GM18858 (cell line): ENCODE data around the gene ADM2.

Experiments used
- ATAC-seq: cut with Tn5 transposase; IDR thresholded peaks from one replicate; pipeline ENCODE4 v1.9.1; 2021; ENCODE audit not compliant: unreplicated experiment

Gene ADM2

GRCh38 chr22:50445071-50445879 lies 36.1 kb upstream of the ADM2 start:
- no peak for ATAC-seq

DNA sequence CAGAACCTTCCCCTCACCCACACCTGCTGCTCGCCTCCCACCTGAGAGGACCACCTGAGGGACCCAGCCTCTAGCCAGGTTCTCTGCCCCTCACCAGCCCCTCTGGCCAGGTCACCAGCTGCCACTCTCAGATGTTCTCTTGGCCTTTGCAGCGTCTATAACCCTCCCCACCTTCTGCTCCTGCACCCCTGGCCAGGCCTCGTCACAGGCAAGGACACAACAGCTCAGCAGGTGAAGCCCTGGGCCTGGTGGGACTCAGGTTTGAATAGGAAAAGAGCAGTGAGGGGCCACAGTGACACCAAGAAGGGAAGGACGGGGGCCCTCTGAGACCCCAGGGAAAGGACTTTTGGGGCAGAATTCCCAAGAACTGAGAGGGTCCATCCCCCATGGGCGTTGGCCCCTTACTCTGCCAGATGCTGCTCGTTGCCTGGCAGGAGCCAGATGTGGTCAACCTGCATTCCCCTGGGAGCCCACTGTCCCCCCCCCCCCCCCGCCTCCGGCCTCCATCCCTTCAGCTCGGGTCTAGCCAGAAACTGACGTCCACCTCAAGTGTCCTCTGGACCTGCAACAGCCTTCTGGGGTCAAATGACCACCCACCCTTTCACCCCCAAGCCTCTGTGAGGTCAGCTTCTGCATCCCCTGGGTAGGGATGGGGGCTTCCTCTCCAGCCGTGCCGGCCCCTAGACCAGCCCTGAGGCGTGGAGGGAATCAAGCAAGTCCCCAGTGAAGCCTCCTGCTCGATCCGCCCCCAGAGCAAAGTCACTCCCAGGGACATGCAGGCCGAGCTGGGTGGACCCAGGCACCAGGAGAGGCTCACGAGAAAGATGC lies 35.2 kb upstream of the ADM2 start:
- ATAC-seq, result no peak

- no peak for ATAC-seq
Observed at GRCh38 chr22:50446708-50447575, 34.4 kb upstream of the ADM2 start.

DNA sequence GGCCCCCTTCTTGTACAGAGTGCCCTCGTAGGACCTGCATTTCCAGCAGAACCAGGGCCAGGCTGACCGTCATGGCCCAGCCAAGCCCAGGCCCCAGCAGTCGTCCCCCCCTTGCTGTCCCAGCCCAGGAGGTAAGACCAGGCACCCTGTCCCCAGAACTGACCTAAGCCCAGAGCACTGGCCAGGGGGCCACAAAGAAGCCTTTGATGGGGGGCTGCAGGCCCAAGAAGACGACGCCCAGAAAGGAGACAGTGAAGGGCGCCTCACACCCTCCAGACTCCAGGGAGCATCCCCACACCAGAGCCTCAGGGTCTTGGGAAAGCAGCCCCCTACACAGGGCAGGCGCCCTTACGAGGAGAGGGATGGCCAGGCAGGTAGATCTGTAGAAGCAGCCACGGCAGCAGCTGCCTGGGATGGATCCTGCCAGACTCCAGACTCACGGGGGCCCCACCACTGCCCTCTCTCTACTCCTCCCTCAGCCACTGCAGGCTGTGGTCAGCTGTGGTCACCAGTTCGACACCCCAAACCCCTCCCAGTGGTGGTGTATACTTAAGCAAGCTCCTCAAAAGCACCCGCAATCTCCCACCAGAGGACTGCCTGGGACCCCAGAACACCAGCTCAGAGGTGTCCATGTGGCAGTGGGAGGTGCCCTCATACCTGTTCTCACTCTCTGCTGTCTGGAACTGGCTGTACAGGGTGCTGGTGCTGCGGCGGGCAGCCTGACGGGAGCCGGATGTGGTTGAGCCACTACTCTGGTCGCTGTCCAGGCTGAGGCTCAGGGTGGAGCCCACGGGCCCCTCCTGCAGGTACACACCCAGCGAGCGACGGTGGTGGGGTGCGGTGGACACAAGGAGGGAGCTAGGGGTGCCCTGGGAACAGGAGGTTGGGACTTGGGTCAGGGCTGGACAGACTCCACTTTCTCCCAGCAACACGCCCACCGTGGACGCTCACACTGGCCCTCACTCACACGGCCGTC lies 33.5 kb upstream of the ADM2 start:
- no peak for ATAC-seq

- ATAC-seq, result no peak
Observed at GRCh38 chr22:50452649-50453048, 28.7 kb upstream of the ADM2 start.

GRCh38 chr22:50454556-50455075 lies 26.7 kb upstream of the ADM2 start:
- no peak for ATAC-seq

DNA sequence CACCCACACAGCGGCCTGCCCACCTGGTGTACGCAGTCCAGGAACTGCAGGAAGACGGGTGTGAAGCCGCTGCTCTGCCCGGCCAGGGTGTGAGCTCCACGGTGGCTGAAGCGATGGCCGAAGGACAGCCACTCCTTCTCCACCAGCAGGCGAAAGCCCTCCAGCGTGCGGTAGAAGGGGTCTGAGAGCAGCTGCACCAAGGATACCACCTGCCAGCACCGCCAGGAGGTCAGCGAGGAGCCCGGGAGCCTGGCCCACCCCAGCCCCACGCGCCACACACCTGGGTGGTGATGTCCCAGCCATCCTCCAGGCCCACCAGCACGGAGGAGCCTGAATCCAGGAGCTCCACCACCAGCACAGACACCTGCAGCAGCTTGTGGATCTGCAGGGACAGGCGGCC lies 26.1 kb upstream of the ADM2 start:
- no peak for ATAC-seq

- ATAC-seq, result no peak
Observed at GRCh38 chr22:50456026-50456425, 25.3 kb upstream of the ADM2 start.

DNA sequence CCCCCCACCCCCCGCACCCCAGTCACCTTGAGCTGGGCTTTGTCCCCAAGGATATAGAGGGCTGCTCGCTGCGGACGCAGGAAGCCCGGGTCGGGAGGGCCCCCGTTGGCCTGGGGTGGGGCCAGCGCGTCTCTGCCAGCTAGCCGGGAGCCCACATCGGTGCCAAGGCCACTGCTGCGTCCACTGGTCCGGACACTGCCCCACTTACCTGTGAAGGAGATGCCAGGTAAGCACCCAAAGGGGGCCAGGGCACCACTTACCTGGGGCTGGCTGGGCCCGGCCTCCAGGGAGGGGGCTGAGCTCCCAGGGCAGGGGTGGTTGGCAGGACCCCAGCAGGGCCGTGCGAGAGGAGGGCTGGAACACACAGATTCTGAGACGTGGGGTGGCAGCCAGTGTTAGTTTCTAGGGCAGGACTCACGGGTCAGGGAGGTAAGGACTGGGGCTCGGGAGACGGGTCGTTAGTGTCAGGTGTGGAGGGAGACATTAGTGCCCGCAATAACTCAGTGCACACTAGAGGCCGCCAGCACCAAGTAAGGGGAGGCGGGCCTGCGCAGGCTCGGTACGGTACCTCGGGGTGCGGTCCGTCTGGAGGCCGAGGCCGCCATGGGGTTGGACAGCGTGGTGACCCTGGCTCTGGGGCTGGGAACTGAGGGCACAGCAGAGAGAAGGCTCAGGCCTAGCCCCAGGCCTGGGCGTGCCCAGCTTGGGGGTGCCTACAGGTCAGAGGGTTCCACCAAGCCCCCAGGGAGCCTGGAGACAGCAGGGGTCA lies 24.7 kb upstream of the ADM2 start:
- no peak for ATAC-seq

- ATAC-seq, result no peak
Observed at GRCh38 chr22:50459016-50459415, 22.3 kb upstream of the ADM2 start.

GRCh38 chr22:50459496-50460140 lies 21.7 kb upstream of the ADM2 start:
- no peak for ATAC-seq

GRCh38 chr22:50460938-50461337 lies 20.4 kb upstream of the ADM2 start:
- no peak for ATAC-seq

DNA sequence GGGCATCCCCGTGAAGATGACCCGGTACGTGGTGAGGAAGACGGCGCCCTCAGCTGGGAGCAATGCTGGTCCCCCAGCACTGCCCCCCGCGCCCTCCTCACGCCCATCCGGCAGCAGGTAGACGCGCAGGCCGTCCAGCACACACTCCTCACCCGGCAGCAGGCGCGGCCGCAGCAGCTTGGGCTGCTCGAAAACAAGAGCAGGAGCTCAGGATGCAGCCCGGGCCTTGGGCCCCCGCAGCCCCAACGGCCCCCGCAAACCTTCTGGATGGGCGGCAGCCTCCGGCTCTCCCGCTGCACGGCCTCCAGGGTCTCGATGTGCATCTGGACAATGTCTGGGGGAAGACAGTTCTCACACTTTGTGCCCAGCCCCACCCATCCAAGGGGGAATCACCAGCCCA lies 19.8 kb upstream of the ADM2 start:
- no peak for ATAC-seq

DNA sequence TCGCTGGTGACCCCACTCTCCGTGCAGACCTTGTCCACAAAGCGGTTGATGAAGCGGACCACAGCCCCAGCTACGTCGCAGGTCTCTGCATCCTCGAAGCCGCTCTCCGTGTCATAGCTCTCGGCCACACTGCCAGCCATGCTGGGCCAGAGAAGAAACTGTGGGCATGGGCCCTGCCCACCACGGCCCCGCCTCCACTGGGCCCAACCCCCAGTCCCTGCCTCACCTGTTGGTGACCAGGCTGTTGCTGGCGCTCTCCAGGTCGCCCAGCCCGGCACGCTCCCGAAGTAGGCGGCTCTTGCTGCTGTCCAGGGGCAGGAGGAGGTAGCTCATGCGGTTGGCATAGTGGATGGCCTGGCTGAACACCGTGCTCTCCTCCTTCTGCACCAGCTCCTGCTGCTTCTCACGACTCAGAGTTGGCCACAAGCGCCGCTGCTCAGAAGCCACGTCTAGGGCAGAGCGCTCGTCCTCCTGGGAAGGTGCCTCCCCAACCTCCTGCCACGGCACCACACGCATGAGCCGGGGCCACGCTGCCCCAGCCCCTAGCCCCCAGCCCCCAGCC lies 19.3 kb upstream of the ADM2 start:
- ATAC-seq, result no peak

- ATAC-seq, result no peak
Observed at GRCh38 chr22:50463188-50463900, 18.0 kb upstream of the ADM2 start.

- no peak for ATAC-seq
Observed at GRCh38 chr22:50464451-50464850, 16.9 kb upstream of the ADM2 start.

GRCh38 chr22:50465066-50465930 lies 16.0 kb upstream of the ADM2 start:
- ATAC-seq, result no peak
